Left kidney (tissue), 2 donors: ENCODE data around the gene BRDT. TPM values are rescaled to one million over a fixed set of nuclear protein-coding genes. Genes with fewer than 3 reads are reported as not detected.
"Not testable (repeated sequence)": the region's sequence is repeated elsewhere in the genome, so short reads cannot be mapped to it uniquely, and the experiment has no call there.

ENCODE experiments used
- DNase-seq: peaks from one replicate; pipeline ENCODE4 v3.0.0-alpha.2; 2013
- polyA plus RNA-seq: library from polyadenylated mRNA; unstranded; fragments of 120-200 nt; gene quantifications from one replicate; pipeline ENCODE4 v1.2.1, GENCODE V29; 2013; ENCODE audit not compliant: insufficient read length

Gene BRDT
- polyA plus RNA-seq, 1 donor, result not detected

GRCh38 chr1:91981996-91982609 lies 32.9 kb downstream of the BRDT start:
- DNase-seq, result no peak

GRCh38 chr1:91993256-91993655 lies 44.1 kb downstream of the BRDT start:
- DNase-seq, result no peak

- DNase-seq, result peak; percentile 42
Measured at GRCh38 chr1:91997607-91998195, 48.5 kb downstream of the BRDT start.

GRCh38 chr1:92004129-92004528 lies 54.9 kb downstream of the BRDT start:
- DNase-seq, result no peak

GRCh38 chr1:92013923-92014322 lies 64.7 kb downstream of the BRDT start:
- no peak for DNase-seq

- DNase-seq, result no peak
Measured at GRCh38 chr1:92016720-92017316, 67.6 kb downstream of the BRDT start.

GRCh38 chr1:92017656-92018055 lies 68.5 kb downstream of the BRDT start:
- DNase-seq, result no peak

- not testable (repeated sequence) for DNase-seq
Measured at GRCh38 chr1:92026042-92026441, 76.8 kb downstream of the BRDT start.

- no peak for DNase-seq
Measured at GRCh38 chr1:92026806-92027205, 77.6 kb downstream of the BRDT start.

- peak; percentile 14 for DNase-seq
Measured at GRCh38 chr1:92029241-92029922, 80.2 kb downstream of the BRDT start.

GRCh38 chr1:92030656-92031107 lies 81.5 kb downstream of the BRDT start:
- DNase-seq, result peak; percentile 10

- no peak for DNase-seq
Measured at GRCh38 chr1:92031281-92032110, 82.3 kb downstream of the BRDT start.

GRCh38 chr1:92037400-92037799 lies 88.2 kb downstream of the BRDT start:
- no peak for DNase-seq

GRCh38 chr1:92038695-92039346 lies 89.6 kb downstream of the BRDT start:
- no peak for DNase-seq

GRCh38 chr1:92040971-92041370 lies 91.8 kb downstream of the BRDT start:
- no peak for DNase-seq

- no peak for DNase-seq
Measured at GRCh38 chr1:92043621-92044020, 94.4 kb downstream of the BRDT start.

- no peak for DNase-seq
Measured at GRCh38 chr1:92045766-92046495, 96.7 kb downstream of the BRDT start.

- no peak for DNase-seq
Measured at GRCh38 chr1:92051948-92052347, 102.7 kb downstream of the BRDT start.
